HFF-Myc (cell line): ENCODE results near the gene VAT1L.
"Not testable (repeated sequence)": the region's sequence is repeated elsewhere in the genome, so short reads cannot be mapped to it uniquely, and the experiment has no call there.

ENCODE experiments used
- DNase-seq: peaks from one replicate; pipeline ENCODE4 v3.0.0-alpha.2; 2011; ENCODE audit warnings: low read depth; ENCODE audit errors: extremely low read depth
- H3K4me3 ChIP-seq: replicated peaks from 2 replicates; pipeline ENCODE4 v1.5.1; 2011; ENCODE audit warnings: low read depth, mild to moderate bottlenecking, control low read depth, low read length
- CTCF ChIP-seq: IDR thresholded peaks from 2 replicates; pipeline ENCODE4 v1.5.1; 2012; ENCODE audit warnings: mild to moderate bottlenecking, low read depth, low read length, control low read depth; ENCODE audit errors: missing control alignments

VAT1L gene

GRCh38 chr16:77986011-77986740, 197.8 kb downstream of the VAT1L start:
- no peak for DNase-seq
- TF ChIP-seq CTCF = no peak
- no peak overlapping the region for H3K4me3 ChIP-seq

GRCh38 chr16:77987810-77988209, 199.4 kb downstream of the VAT1L start:
- TF ChIP-seq CTCF = no peak
- no peak for DNase-seq
- H3K4me3 ChIP-seq = no peak overlapping the region

GRCh38 chr16:77989846-77990245, 201.5 kb downstream of the VAT1L start:
- H3K4me3 ChIP-seq = no peak overlapping the region
- DNase-seq = no peak
- TF ChIP-seq CTCF = no peak

- no peak for TF ChIP-seq CTCF
- DNase-seq = no peak
- H3K4me3 ChIP-seq = no peak overlapping the region
These were observed 203.3 kb downstream of the VAT1L start for GRCh38 chr16:77991701-77992100.

- not testable (repeated sequence) for DNase-seq, H3K4me3 ChIP-seq
These were observed 204.0 kb downstream of the VAT1L start for GRCh38 chr16:77992381-77992780.

GRCh38 chr16:77993111-77993985, 205.0 kb downstream of the VAT1L start:
- DNase-seq = peak; percentile 26
- no peak overlapping the region for H3K4me3 ChIP-seq
- no peak for TF ChIP-seq CTCF

- TF ChIP-seq CTCF = no peak
- no peak for DNase-seq
- no peak overlapping the region for H3K4me3 ChIP-seq
These were observed 207.6 kb downstream of the VAT1L start for GRCh38 chr16:77995843-77996455.
